OCI-LY3 (cell line): Measurements from ENCODE around the gene SSBP2.

Experiments
- H2AFZ ChIP-seq: fragments of 200-600, 300-600 bp; shearing (Covaris generic); 2 replicates; pipeline ENCODE4 v1.6.0; 2014; ENCODE audit warnings: antibody characterized with exemption, low read depth, low read length
- H3K27ac ChIP-seq: fragments of 200-600, 300-600 bp; sonication (generic); 2 replicates; pipeline ENCODE4 v1.5.1; 2014; ENCODE audit warnings: mild to moderate bottlenecking, low read length, moderate library complexity, mixed read lengths
- H3K27me3 ChIP-seq: fragments of 200-600, 300-600 bp; sonication (generic); 2 replicates; pipeline ENCODE4 v1.6.1; 2014; ENCODE audit warnings: low read depth, low read length, mixed read lengths
- H3K36me3 ChIP-seq: fragments of 200-600, 300-600 bp; sonication (generic); replicated peaks from 2 replicates; pipeline ENCODE3; 2014; ENCODE audit warnings: low read depth, low read length, mixed read lengths
- H3K4me1 ChIP-seq: fragments of 300-600, 200-600 bp; sonication (generic); 2 replicates; pipeline ENCODE4 v1.6.1; 2014; ENCODE audit warnings: low read length, mixed read lengths
- H3K4me2 ChIP-seq: fragments of 200-600, 300-600 bp; sonication (generic); 2 replicates; pipeline ENCODE4 v1.6.1; 2014; ENCODE audit warnings: low read length, mixed read lengths
- H3K4me3 ChIP-seq: fragments of 300-600, 200-600 bp; sonication (generic); 2 replicates; pipeline ENCODE4 v1.5.1; 2014; ENCODE audit warnings: antibody characterized with exemption, mild to moderate bottlenecking, low read length, moderate library complexity
- H3K79me2 ChIP-seq: fragments of 300-600, 200-600 bp; shearing (Covaris generic); 2 replicates; pipeline ENCODE4 v1.6.1; 2014; ENCODE audit warnings: mild to moderate bottlenecking, low read length, mixed read lengths
- H3K9ac ChIP-seq: fragments of 300-600, 200-600 bp; shearing (Covaris generic); 2 replicates; pipeline ENCODE4 v1.6.0; 2014; ENCODE audit warnings: mild to moderate bottlenecking, low read length, moderate library complexity
- H3K9me3 ChIP-seq: fragments of 200-600, 300-600 bp; shearing (Covaris generic); 2 replicates; pipeline ENCODE4 v1.6.1; 2014; ENCODE audit warnings: low read length, mixed read lengths; ENCODE audit not compliant: insufficient read depth
- H4K20me1 ChIP-seq: fragments of 200-600, 300-600 bp; sonication (generic); 2 replicates; pipeline ENCODE4 v1.6.1; 2016; ENCODE audit warnings: low read length, mixed read lengths; ENCODE audit not compliant: insufficient read depth
- CTCF ChIP-seq: fragments of 200-600, 300-600 bp; sonication (generic); IDR thresholded peaks from 2 replicates; pipeline ENCODE4 v1.5.1; 2014; ENCODE audit warnings: antibody characterized with exemption, low read length, low read depth
- EZH2phosphoT487 ChIP-seq: fragments of 200-600 bp; shearing (Covaris generic); IDR thresholded peaks from 2 replicates; pipeline ENCODE4 v1.6.1; 2018; ENCODE audit warnings: antibody characterized with exemption, mixed run types, low read depth

The SSBP2 gene

GRCh38 chr5:81401266-81401665 lies 349.6 kb downstream of the SSBP2 start:
- Histone ChIP-seq H3K4me3 (no peak overlapping the region), H2AFZ (no peak overlapping the region), H3K36me3 (no peaks in the 10 kb centered on the region), H3K79me2 (no peaks in the 10 kb centered on the region), H4K20me1 (no peaks in the 10 kb centered on the region), H3K9ac (no peak overlapping the region), H3K27ac (no peak overlapping the region), H3K4me2 (no peak overlapping the region), H3K4me1 (no peaks in the 10 kb centered on the region), H3K9me3 (no peaks in the 10 kb centered on the region), H3K27me3 (no peaks in the 10 kb centered on the region)
- TF ChIP-seq EZH2phosphoT487 (no peak), CTCF (no peak)

- H3K4me3 ChIP-seq = no peak overlapping the region
- H2AFZ ChIP-seq = no peak overlapping the region
- H3K27ac ChIP-seq = no peak overlapping the region
- no peak for TF ChIP-seq EZH2phosphoT487
- no peak for TF ChIP-seq CTCF
- no peaks in the 10 kb centered on the region for H3K4me1 ChIP-seq
- H3K36me3 ChIP-seq = no peaks in the 10 kb centered on the region
- no peak overlapping the region for H3K4me2 ChIP-seq
- no peaks in the 10 kb centered on the region for H3K27me3 ChIP-seq
- H4K20me1 ChIP-seq = no peaks in the 10 kb centered on the region
- H3K9ac ChIP-seq = no peak overlapping the region
- no peaks in the 10 kb centered on the region for H3K79me2 ChIP-seq
- no peaks in the 10 kb centered on the region for H3K9me3 ChIP-seq
Measured at GRCh38 chr5:81400375-81400774, 350.5 kb downstream of the SSBP2 start.

- Histone ChIP-seq H3K4me2 (no peak overlapping the region), H3K27me3 (no peaks in the 10 kb centered on the region), H3K79me2 (no peaks in the 10 kb centered on the region), H3K36me3 (no peaks in the 10 kb centered on the region), H3K9ac (no peak overlapping the region), H2AFZ (no peak overlapping the region), H4K20me1 (no peaks in the 10 kb centered on the region), H3K9me3 (no peaks in the 10 kb centered on the region), H3K4me1 (no peaks in the 10 kb centered on the region), H3K4me3 (no peak overlapping the region), H3K27ac (no peak overlapping the region)
- no peak for TF ChIP-seq CTCF
- TF ChIP-seq EZH2phosphoT487 = no peak
Measured at GRCh38 chr5:81398741-81399140, 352.2 kb downstream of the SSBP2 start.

GRCh38 chr5:81397176-81397575 lies 353.7 kb downstream of the SSBP2 start:
- H3K4me3 ChIP-seq = no peak overlapping the region
- H3K4me1 ChIP-seq = no peaks in the 10 kb centered on the region
- no peaks in the 10 kb centered on the region for H3K27me3 ChIP-seq
- TF ChIP-seq EZH2phosphoT487 (no peak), CTCF (no peak)
- no peak overlapping the region for H2AFZ ChIP-seq
- no peaks in the 10 kb centered on the region for H3K9me3 ChIP-seq
- H4K20me1 ChIP-seq = no peaks in the 10 kb centered on the region
- H3K27ac ChIP-seq = no peak overlapping the region
- H3K9ac ChIP-seq = no peak overlapping the region
- H3K36me3 ChIP-seq = no peaks in the 10 kb centered on the region
- no peak overlapping the region for H3K4me2 ChIP-seq
- no peaks in the 10 kb centered on the region for H3K79me2 ChIP-seq
